Ascending aorta (tissue), 2 donors: ENCODE measurements around the gene AK8. TPM values are rescaled to one million over a fixed set of nuclear protein-coding genes. Genes with fewer than 3 reads are reported as not detected.

Experiments
- DNase-seq, 2 donors: peaks; one replicate each; pipeline ENCODE4 v3.0.0-alpha.2; 2019; ENCODE audit warnings: low spot score in 2 of 2
- H3K27ac ChIP-seq, 2 donors: fragments of 200-600 bp; sonication (generic); one replicate each; pipeline ENCODE4 v1.5.1; 2016 to 2017; ENCODE audit warnings: mild to moderate bottlenecking in 1 of 2
- H3K27me3 ChIP-seq: fragments of 200-600 bp; sonication (generic); one replicate; pipeline ENCODE4 v1.5.1; 2017
- H3K36me3 ChIP-seq, 2 donors: fragments of 200-600 bp; sonication (generic); one replicate each; pipeline ENCODE4 v1.5.1; 2016
- H3K4me1 ChIP-seq, 2 donors: fragments of 200-600 bp; sonication (generic); one replicate each; pipeline ENCODE4 v1.5.1; 2016 to 2017; ENCODE audit warnings: mild to moderate bottlenecking in 1 of 2
- H3K4me3 ChIP-seq, 2 donors: fragments of 200-600 bp; sonication (generic); one replicate each; pipeline ENCODE4 v1.5.1; 2016 to 2017; ENCODE audit warnings: mild to moderate bottlenecking in 1 of 2
- H3K9me3 ChIP-seq, 2 donors: fragments of 200-600 bp; sonication (generic); one replicate each; pipeline ENCODE4 v1.5.1; 2016
- intact Hi-C: fragments of 100-400 bp; cut with DNase I; formaldehyde crosslinking; loops from one replicate; pipeline ENCODE4 v1.15.1; 2023
- total RNA-seq: library from RNA; depleted of rRNA; stranded (reverse); fragments of >200 nt; gene quantifications from one replicate; pipeline ENCODE4 v1.1.0, GENCODE V29; 2016
- TF ChIP-seq, protein P1 (sequence below), 3 experiments: fragments of 200-600 bp in 2 of 3; fragments of 450-650 bp in 1 of 3; sonication (generic) in 2 of 3; IDR thresholded peaks; one replicate each; pipeline ENCODE4 v1.5.1; 2016 to 2019; ENCODE audit warnings: antibody characterized with exemption in 3 of 3, mild to moderate bottlenecking in 1 of 3, moderate library complexity in 1 of 3

AK8 gene
- total RNA-seq, 1 donor from 2014 or later = not detected

DNA sequence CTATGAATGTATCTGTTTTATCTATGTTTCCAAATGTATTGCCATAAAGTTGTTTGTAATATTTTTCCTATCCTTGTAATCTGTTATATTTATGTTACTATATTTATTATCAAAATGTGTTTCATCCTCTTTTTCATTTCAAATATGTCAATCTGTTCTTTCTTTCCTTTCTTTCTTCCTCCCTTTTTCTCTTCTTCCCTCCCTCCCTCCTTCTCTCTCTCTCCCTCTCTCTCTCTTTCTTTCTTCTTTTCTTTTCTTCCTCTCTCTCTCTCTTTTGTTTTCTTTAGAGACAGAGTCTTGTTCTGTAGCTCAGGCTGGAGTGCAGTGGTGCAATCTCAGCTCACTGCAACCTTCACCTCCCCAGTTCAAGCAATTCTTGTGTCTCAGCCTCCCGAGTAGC is 116.5 kb downstream of the AK8 start:
- Histone ChIP-seq H3K27me3 (no peaks in the 10 kb centered on the region), H3K4me3 (no peak overlapping the region), H3K36me3 (no peaks in the 10 kb centered on the region), H3K4me1 (no peaks in the 10 kb centered on the region), H3K27ac (no peak overlapping the region), H3K9me3 (no peaks in the 10 kb centered on the region)
- intact Hi-C loops = no loop called here
- TF ChIP-seq, protein P1, sequence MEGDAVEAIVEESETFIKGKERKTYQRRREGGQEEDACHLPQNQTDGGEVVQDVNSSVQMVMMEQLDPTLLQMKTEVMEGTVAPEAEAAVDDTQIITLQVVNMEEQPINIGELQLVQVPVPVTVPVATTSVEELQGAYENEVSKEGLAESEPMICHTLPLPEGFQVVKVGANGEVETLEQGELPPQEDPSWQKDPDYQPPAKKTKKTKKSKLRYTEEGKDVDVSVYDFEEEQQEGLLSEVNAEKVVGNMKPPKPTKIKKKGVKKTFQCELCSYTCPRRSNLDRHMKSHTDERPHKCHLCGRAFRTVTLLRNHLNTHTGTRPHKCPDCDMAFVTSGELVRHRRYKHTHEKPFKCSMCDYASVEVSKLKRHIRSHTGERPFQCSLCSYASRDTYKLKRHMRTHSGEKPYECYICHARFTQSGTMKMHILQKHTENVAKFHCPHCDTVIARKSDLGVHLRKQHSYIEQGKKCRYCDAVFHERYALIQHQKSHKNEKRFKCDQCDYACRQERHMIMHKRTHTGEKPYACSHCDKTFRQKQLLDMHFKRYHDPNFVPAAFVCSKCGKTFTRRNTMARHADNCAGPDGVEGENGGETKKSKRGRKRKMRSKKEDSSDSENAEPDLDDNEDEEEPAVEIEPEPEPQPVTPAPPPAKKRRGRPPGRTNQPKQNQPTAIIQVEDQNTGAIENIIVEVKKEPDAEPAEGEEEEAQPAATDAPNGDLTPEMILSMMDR (IDR thresholded peaks at IDR 0.05) = no peak
- DNase-seq = no peak

DNA sequence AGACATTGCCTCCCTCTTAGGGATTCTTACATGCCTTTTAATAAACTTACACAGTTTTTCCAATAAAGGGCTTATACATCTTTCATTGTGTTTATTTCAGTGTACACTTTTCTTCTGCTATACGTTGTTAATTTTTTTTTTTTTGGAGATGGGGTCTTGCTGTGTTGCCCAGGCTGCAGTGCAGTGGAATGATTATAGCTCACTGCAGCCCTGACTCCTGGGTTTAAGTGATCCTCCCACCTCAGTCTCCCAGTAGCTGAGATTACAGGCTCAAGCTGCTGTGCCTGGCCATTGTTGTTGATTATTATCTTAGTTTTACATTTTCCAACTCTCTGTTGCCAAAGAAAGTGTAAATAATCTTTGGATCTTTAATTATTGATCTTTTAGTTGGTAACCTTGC is 118.0 kb downstream of the AK8 start:
- H3K27ac ChIP-seq = no peak overlapping the region
- H3K27me3 ChIP-seq = no peaks in the 10 kb centered on the region
- TF ChIP-seq, protein P1 (IDR thresholded peaks at IDR 0.05) = no peak
- no peak for DNase-seq
- H3K9me3 ChIP-seq = no peaks in the 10 kb centered on the region
- no peaks in the 10 kb centered on the region for H3K4me1 ChIP-seq
- intact Hi-C loops = no loop called here
- no peak overlapping the region for H3K4me3 ChIP-seq
- H3K36me3 ChIP-seq = no peaks in the 10 kb centered on the region

DNA sequence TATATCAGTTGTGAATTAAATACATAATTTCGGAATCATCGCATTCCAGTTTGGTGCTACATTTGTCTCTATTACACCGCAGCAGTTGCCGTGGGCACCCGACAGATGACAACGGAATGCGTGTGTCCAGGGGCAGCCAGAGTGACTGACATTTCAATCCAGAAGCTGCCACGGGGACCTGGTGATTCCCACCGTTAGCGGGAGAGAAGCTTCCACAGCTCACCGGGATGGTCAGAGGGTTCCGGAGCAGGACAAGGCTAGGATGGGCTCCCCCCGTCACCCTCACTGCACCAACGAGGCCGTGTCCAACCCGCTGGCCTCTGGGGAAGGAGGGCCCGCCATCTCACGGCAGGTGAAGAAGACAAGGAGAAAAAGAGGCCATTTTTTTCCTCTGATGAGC is 121.1 kb downstream of the AK8 start:
- H3K36me3 ChIP-seq = no peaks in the 10 kb centered on the region
- H3K4me1 ChIP-seq = no peaks in the 10 kb centered on the region
- H3K9me3 ChIP-seq = no peaks in the 10 kb centered on the region
- H3K4me3 ChIP-seq = no peak overlapping the region
- no peak for DNase-seq
- TF ChIP-seq, protein P1 (IDR thresholded peaks at IDR 0.05) = no peak
- H3K27ac ChIP-seq = no peak overlapping the region
- H3K27me3 ChIP-seq = no peaks in the 10 kb centered on the region
- intact Hi-C loops = no loop called here

DNA sequence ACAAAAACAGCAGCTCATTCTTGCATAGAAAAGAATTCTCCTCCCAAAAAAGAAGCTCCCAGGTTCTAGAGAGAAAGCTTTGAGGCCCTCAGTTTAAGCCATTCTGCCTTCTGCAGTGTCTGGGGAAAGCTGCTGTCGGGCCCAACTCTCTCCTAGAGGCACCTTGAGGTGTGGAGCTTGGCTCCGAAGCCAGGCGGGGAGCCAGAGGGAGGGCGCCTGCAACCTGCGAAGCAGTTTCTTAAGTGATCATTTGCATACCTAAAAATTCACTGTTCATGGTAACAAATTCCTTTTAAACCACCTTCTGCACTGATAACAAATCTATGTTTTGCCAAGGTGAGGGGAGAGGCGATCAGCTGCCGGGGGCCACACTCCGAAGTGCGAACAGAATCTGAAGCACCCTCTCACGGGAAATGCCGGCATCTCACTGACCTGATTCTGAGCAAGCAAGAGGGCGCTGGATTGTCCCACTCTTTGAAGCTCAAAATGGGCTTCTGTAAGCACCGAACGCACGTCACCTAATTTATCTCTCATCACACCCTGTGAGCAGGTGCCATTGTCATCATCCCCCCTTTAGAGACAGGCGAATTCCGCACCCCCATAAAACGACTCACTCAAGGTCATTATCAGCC is 121.8 kb downstream of the AK8 start:
- no peak overlapping the region for H3K4me3 ChIP-seq
- no peak for DNase-seq
- TF ChIP-seq, protein P1 (IDR thresholded peaks at IDR 0.05) = no peak
- no peaks in the 10 kb centered on the region for H3K4me1 ChIP-seq
- H3K27me3 ChIP-seq = no peaks in the 10 kb centered on the region
- intact Hi-C loops = no loop called here
- no peak overlapping the region for H3K27ac ChIP-seq
- H3K9me3 ChIP-seq = no peaks in the 10 kb centered on the region
- no peaks in the 10 kb centered on the region for H3K36me3 ChIP-seq

DNA sequence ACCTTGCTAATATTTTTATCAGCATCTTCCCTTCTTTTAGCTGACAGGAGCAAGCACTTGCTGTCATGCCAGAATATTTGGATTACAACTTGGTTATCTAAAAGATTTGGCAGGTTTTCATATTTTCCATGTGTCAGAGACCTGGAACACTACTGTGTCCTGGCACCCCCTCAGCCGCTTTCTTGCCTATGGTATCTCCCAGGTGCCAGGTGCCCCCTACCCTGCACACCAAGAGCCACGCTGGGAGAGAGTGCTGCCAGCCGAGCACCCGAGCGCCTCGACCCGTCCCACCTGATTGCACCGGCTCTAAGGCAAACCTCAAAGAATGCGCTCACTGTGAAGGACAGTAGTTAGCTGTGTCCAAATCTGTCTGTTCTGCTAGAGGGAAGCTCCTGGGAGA is 123.0 kb downstream of the AK8 start:
- no peak overlapping the region for H3K27ac ChIP-seq
- H3K4me1 ChIP-seq = no peaks in the 10 kb centered on the region
- intact Hi-C loops = no loop called here
- TF ChIP-seq, protein P1 (IDR thresholded peaks at IDR 0.05) = no peak
- H3K4me3 ChIP-seq = no peak overlapping the region
- no peaks in the 10 kb centered on the region for H3K27me3 ChIP-seq
- DNase-seq = no peak
- no peaks in the 10 kb centered on the region for H3K9me3 ChIP-seq
- no peaks in the 10 kb centered on the region for H3K36me3 ChIP-seq

DNA sequence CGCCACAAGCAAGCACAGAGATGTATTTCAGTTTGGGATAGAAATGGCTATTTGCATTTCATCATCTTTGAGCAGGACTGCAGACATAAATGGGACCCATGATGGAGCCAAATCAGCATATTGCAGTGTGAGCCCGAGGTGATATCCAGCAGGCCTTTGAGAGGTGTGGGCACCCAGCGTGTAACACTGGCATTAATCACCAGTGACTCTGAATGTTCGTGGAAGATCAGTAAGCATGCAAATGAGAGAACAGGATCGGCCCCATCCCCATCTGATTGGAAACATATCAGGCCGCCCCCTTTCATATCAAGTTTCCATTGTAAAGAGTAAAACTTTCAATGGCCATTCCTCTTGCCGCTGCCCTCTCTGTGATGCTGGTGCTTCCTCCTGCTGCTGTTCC is 123.8 kb downstream of the AK8 start:
- Histone ChIP-seq H3K4me3 (no peak overlapping the region), H3K36me3 (no peaks in the 10 kb centered on the region), H3K9me3 (no peaks in the 10 kb centered on the region), H3K27ac (no peak overlapping the region), H3K4me1 (no peaks in the 10 kb centered on the region), H3K27me3 (no peaks in the 10 kb centered on the region)
- no peak for DNase-seq
- intact Hi-C loops = no loop called here
- TF ChIP-seq, protein P1 (IDR thresholded peaks at IDR 0.05) = no peak
